H1 (cell line): ENCODE data around the gene AMPH. TPM values are rescaled to one million over a fixed set of nuclear protein-coding genes. Genes with fewer than 3 reads are reported as not detected.

ENCODE experiments used
- CTCF ChIA-PET: fragments of 300-600 bp; sonication (Branson Sonifier 250); formaldehyde crosslinking; loops from one replicate; lab custom pipeline; 2021; ENCODE audit not compliant: partially characterized antibody; lab: Charles Lee
- POLR2A ChIA-PET: fragments of 300-600 bp; sonication (Branson Sonifier 250); formaldehyde crosslinking; loops from one replicate; lab custom pipeline; 2021; ENCODE audit warnings: inconsistent platforms; ENCODE audit not compliant: partially characterized antibody; lab: Charles Lee
- DNase-seq, 2 experiments: peaks; one replicate each; pipeline versions ENCODE4 v3.0.0 to v3.0.0-alpha.2; 2010 to 2022; ENCODE audit warnings: low spot score in 2 of 2, low read depth in 1 of 2, mixed read lengths in 1 of 2
- FAIRE-seq: peaks from 2 replicates; lab custom pipeline; 2011; peaks lifted over from hg19 to GRCh38; lab: Jason Lieb, UNC
- H2AFZ ChIP-seq: 2 replicates; pipeline ENCODE4 v1.8.1; 2012; ENCODE audit warnings: low read length, inconsistent platforms
- H2AK5ac ChIP-seq: 2 replicates; pipeline ENCODE4 v1.6.1; 2013; ENCODE audit warnings: low read depth, low read length
- H2BK120ac ChIP-seq: replicated peaks from 2 replicates; pipeline ENCODE3; 2013; ENCODE audit warnings: low read depth, low read length, inconsistent platforms
- H2BK12ac ChIP-seq: 2 replicates; pipeline ENCODE4 v1.6.1; 2013; ENCODE audit warnings: low read depth, low read length
- H2BK15ac ChIP-seq: 2 replicates; pipeline ENCODE4 v1.6.1; 2013; ENCODE audit warnings: low read length
- H2BK20ac ChIP-seq: 2 replicates; pipeline ENCODE4 v1.6.1; 2013; ENCODE audit warnings: low read length
- H2BK5ac ChIP-seq: 2 replicates; pipeline ENCODE4 v1.6.1; 2013; ENCODE audit warnings: low read depth, low read length
- H3K14ac ChIP-seq: 2 replicates; pipeline ENCODE4 v1.6.1; 2013; ENCODE audit warnings: inconsistent platforms; ENCODE audit not compliant: insufficient read length
- H3K18ac ChIP-seq: 2 replicates; pipeline ENCODE4 v1.6.1; 2013; ENCODE audit warnings: low read length; ENCODE audit errors: extremely low read depth
- H3K23ac ChIP-seq: 2 replicates; pipeline ENCODE4 v1.6.1; 2013; ENCODE audit warnings: inconsistent platforms; ENCODE audit not compliant: insufficient read length
- H3K23me2 ChIP-seq: 2 replicates; pipeline ENCODE4 v1.6.1; 2013; ENCODE audit warnings: low read depth, low read length
- H3K27ac ChIP-seq: 2 replicates; pipeline ENCODE4 v1.6.1; 2011; ENCODE audit warnings: low read depth, low read length, inconsistent platforms
- H3K27me3 ChIP-seq, 4 experiments: replicated peaks in 1 of 4; 1 replicate in 1 of 4; 2 replicates in 3 of 4; pipeline versions ENCODE4 v1.6.1 to v1.8.1; 2011 to 2013; ENCODE audit warnings: low read length in 3 of 4, mild to moderate bottlenecking in 3 of 4, inconsistent platforms in 2 of 4, mixed read lengths in 2 of 4, moderate library complexity in 1 of 4; ENCODE audit not compliant: control insufficient read depth in 3 of 4, insufficient read depth in 3 of 4; ENCODE audit errors: extremely low read depth in 1 of 4
- H3K36me3 ChIP-seq, 4 experiments: 2 replicates each; pipeline versions ENCODE4 v1.6.1 to v1.8.1; 2011 to 2013; ENCODE audit warnings: mild to moderate bottlenecking in 4 of 4, low read length in 3 of 4, moderate library complexity in 2 of 4, control low read depth in 1 of 4, inconsistent platforms in 1 of 4; ENCODE audit not compliant: insufficient read depth in 4 of 4, control insufficient read depth in 2 of 4
- H3K4ac ChIP-seq: replicated peaks from 2 replicates; pipeline ENCODE3; 2013; ENCODE audit warnings: low read length, low read depth, mixed read lengths, inconsistent platforms; ENCODE audit not compliant: insufficient read length
- H3K4me1 ChIP-seq, 4 experiments: replicated peaks in 1 of 4; 1 replicate in 1 of 4; 2 replicates in 3 of 4; pipeline versions ENCODE4 v1.6.1 to v1.8.1; 2011 to 2013; ENCODE audit warnings: low read length in 3 of 4, inconsistent platforms in 2 of 4, mixed read lengths in 1 of 4; ENCODE audit not compliant: insufficient read depth in 4 of 4, control insufficient read depth in 3 of 4
- H3K4me2 ChIP-seq, 2 experiments: 2 replicates each; pipeline versions ENCODE4 v1.6.1 to v1.8.1; 2011 to 2013; ENCODE audit warnings: low read depth in 2 of 2, low read length in 2 of 2, control low read depth in 1 of 2, inconsistent platforms in 1 of 2, mild to moderate bottlenecking in 1 of 2; ENCODE audit not compliant: insufficient read depth in 1 of 2
- H3K4me3 ChIP-seq, 4 experiments: fragments of 200-600, 300-600 bp in 1 of 4; sonication (generic), shearing (Covaris generic), sonication (Bioruptor Twin) in 1 of 4; 2 replicates each; pipeline versions ENCODE4 v1.5.1 to v1.8.1; 2011 to 2016; ENCODE audit warnings: low read length in 4 of 4, low read depth in 3 of 4, control low read depth in 2 of 4, inconsistent platforms in 2 of 4, mild to moderate bottlenecking in 2 of 4, mixed read lengths in 1 of 4, moderate library complexity in 1 of 4; ENCODE audit not compliant: insufficient read depth in 2 of 4; ENCODE audit errors: extremely low read depth in 1 of 4
- H3K56ac ChIP-seq: replicated peaks from 2 replicates; pipeline ENCODE3; 2013; ENCODE audit warnings: low read depth, mild to moderate bottlenecking, mixed read lengths, low read length, inconsistent platforms; ENCODE audit not compliant: insufficient read length
- H3K79me1 ChIP-seq: 2 replicates; pipeline ENCODE4 v1.6.1; 2013; ENCODE audit warnings: low read depth, low read length, control low read depth
- H3K79me2 ChIP-seq, 2 experiments: 2 replicates each; pipeline versions ENCODE4 v1.6.1 to v1.8.1; 2012 to 2013; ENCODE audit warnings: low read length in 2 of 2, mild to moderate bottlenecking in 2 of 2, inconsistent platforms in 1 of 2; ENCODE audit not compliant: insufficient read depth in 2 of 2, control insufficient read depth in 1 of 2
- H3K9ac ChIP-seq, 4 experiments: replicated peaks in 1 of 4; 1 replicate in 1 of 4; 2 replicates in 3 of 4; pipeline versions ENCODE4 v1.6.1 to v1.8.1; 2011 to 2013; ENCODE audit warnings: low read depth in 3 of 4, low read length in 3 of 4, control low read depth in 2 of 4, mild to moderate bottlenecking in 2 of 4, moderate library complexity in 2 of 4, inconsistent platforms in 1 of 4; ENCODE audit errors: extremely low read depth in 1 of 4
- H3K9me3 ChIP-seq, 2 experiments: 2 replicates each; pipeline versions ENCODE4 v1.6.1 to v1.8.1; 2012 to 2013; ENCODE audit warnings: mild to moderate bottlenecking in 2 of 2, moderate library complexity in 2 of 2, control low read depth in 1 of 2, inconsistent platforms in 1 of 2, low read depth in 1 of 2, low read length in 1 of 2, mixed read lengths in 1 of 2; ENCODE audit not compliant: insufficient read depth in 2 of 2
- H4K20me1 ChIP-seq, 2 experiments: replicated peaks in 1 of 2; 2 replicates each; pipeline versions ENCODE3 to v1.8.1; 2011 to 2013; ENCODE audit warnings: inconsistent platforms in 2 of 2, low read length in 2 of 2, mild to moderate bottlenecking in 1 of 2; ENCODE audit not compliant: insufficient read depth in 2 of 2, control insufficient read depth in 1 of 2
- H4K5ac ChIP-seq: 2 replicates; pipeline ENCODE4 v1.6.1; 2013; ENCODE audit warnings: low read length, low read depth, mixed read lengths, inconsistent platforms; ENCODE audit not compliant: insufficient read length
- H4K8ac ChIP-seq: 2 replicates; pipeline ENCODE4 v1.8.0; 2013; ENCODE audit warnings: mild to moderate bottlenecking, moderate library complexity, low read length, inconsistent platforms; ENCODE audit not compliant: insufficient read depth; ENCODE audit errors: extremely low read depth
- H4K91ac ChIP-seq: replicated peaks from 2 replicates; pipeline ENCODE3; 2013; ENCODE audit warnings: low read length, mixed read lengths, inconsistent platforms; ENCODE audit not compliant: insufficient read length
- CBX5 ChIP-seq: fragments of 300-800, 300-1000 bp; sonication (generic); IDR thresholded peaks from 2 replicates; pipeline ENCODE4 v1.7.1; 2016; ENCODE audit warnings: antibody characterized with exemption, low read length, low read depth
- CHD2 ChIP-seq: IDR thresholded peaks from 2 replicates; pipeline ENCODE4 v1.6.1; 2012; ENCODE audit warnings: low read length, improper control_type of control experiment
- CREB1 ChIP-seq: IDR thresholded peaks from 2 replicates; pipeline ENCODE4 v1.6.1; 2012; ENCODE audit warnings: inconsistent platforms
- EGR1 ChIP-seq: IDR thresholded peaks from 2 replicates; pipeline ENCODE4 v1.6.1; 2011; ENCODE audit warnings: low read depth, low read length, borderline replicate concordance
- EP300 ChIP-seq, 2 experiments: IDR thresholded peaks; 1 replicate in 1 of 2; 2 replicates in 1 of 2; pipeline ENCODE4 v1.6.1; 2011 to 2012; ENCODE audit warnings: low read depth in 2 of 2, low read length in 2 of 2, mild to moderate bottlenecking in 2 of 2, borderline replicate concordance in 1 of 2, inconsistent platforms in 1 of 2, moderate library complexity in 1 of 2
- KDM5A ChIP-seq: fragments of 200-600 bp; IDR thresholded peaks from 2 replicates; pipeline ENCODE4 v1.7.1; 2012; ENCODE audit warnings: mild to moderate bottlenecking, low read length, inconsistent platforms, mixed read lengths
- POLR2A ChIP-seq, 2 experiments: IDR thresholded peaks; 1 replicate in 1 of 2; 2 replicates in 1 of 2; pipeline ENCODE4 v1.6.1; 2011; ENCODE audit warnings: low read depth in 2 of 2, low read length in 2 of 2, mild to moderate bottlenecking in 2 of 2; ENCODE audit errors: control extremely low read depth in 1 of 2
- SAP30 ChIP-seq: fragments of 300-600 bp; sonication (generic); IDR thresholded peaks from 2 replicates; pipeline ENCODE4 v1.7.1; 2012; ENCODE audit warnings: low read length, moderate library complexity, mild to moderate bottlenecking, inconsistent platforms; ENCODE audit not compliant: insufficient read depth, insufficient replicate concordance
- SUZ12 ChIP-seq: fragments of 200-600 bp; sonication (generic); IDR thresholded peaks from 2 replicates; pipeline ENCODE4 v1.6.1; 2012; ENCODE audit warnings: mild to moderate bottlenecking, inconsistent platforms, low read length, moderate library complexity, mixed read lengths
- TAF1 ChIP-seq: IDR thresholded peaks from 2 replicates; pipeline ENCODE4 v1.6.1; 2011; ENCODE audit warnings: mild to moderate bottlenecking, low read depth, low read length
- WGBS, 2 experiments: shearing (Covaris generic) in 1 of 2; methylation state at CpG; one replicate each; pipeline versions ENCODE4 v1.1.6 to v1.1.7; 2013 to 2015; ENCODE audit warnings: low lambda C conversion rate in 2 of 2, mixed read lengths in 2 of 2, inconsistent platforms in 1 of 2, low coverage in 1 of 2, missing lambda C conversion rate in 1 of 2; ENCODE audit not compliant: insufficient replicate concordance in 2 of 2, insufficient coverage in 1 of 2, insufficient read length in 1 of 2; ENCODE audit errors: extremely low coverage in 1 of 2, missing lambda C conversion rate in 1 of 2; 5-methylcytosine and 5-hydroxymethylcytosine counted together
- polyA plus RNA-seq, 7 experiments: library from polyadenylated mRNA; depleted of rRNA in 3 of 7; stranded (reverse) in 5 of 7; unstranded in 2 of 7; fragments of >200 nt in 5 of 7; fragments of 200-250 nt in 2 of 7; gene quantifications; 1 replicate in 5 of 7; 2 replicates in 1 of 7; 4 replicates in 1 of 7; pipeline versions ENCODE4 v1.2.1 to v1.2.3, GENCODE V29; 2011 to 2013; ENCODE audit warnings: missing spikeins in 2 of 7, mixed read lengths in 2 of 7
- total RNA-seq: library from RNA; stranded (reverse); fragmentation: NEBNext Ultra II Directional; extraction: Animal tissue kit (Norgen Biotek cat#: 25700); gene quantifications from 2 replicates; pipeline ENCODE4 v1.2.1, GENCODE V29; 2021
- TF ChIP-seq, protein P1 (sequence below): IDR thresholded peaks from 2 replicates; pipeline ENCODE4 v1.6.1; 2011; ENCODE audit warnings: low read length, improper control_type of control experiment

AMPH gene
- total and polyA plus RNA-seq, 2 of the 8 experiments (the other 6 are each of a cell fraction or from before 2014, with no cell fraction given), result 7.3 to 12.2 TPM

DNA sequence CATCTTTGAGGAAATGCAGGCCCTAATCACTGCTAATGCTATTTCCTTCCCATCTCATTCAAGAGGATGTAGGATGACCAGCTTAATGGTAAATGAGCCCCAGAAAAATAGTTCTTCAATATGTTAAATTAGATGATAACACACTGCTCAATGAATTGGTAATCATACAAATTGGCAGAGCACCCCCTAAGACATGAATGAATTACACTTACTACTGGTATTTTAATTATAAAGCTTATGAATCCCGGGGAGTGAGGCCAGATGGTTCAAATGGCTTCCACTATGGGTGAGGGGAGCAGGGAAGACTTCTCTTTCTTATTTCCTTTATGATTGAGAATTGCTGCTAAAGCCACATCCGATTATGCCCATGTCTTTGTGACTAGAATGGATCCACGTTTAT lies 198.5 kb downstream of the AMPH start:
- Histone ChIP-seq H3K79me2 (no peaks in the 10 kb centered on the region), H3K4ac (no peak overlapping the region), H2BK20ac (no peak overlapping the region), H4K20me1 (no peaks in the 10 kb centered on the region), H3K9me3 (no peaks in the 10 kb centered on the region), H4K91ac (no peak overlapping the region), H4K8ac (no peak overlapping the region), H3K4me3 (no peak overlapping the region), H3K14ac (no peak overlapping the region), H2AK5ac (no peak overlapping the region), H2BK12ac (no peak overlapping the region), H2BK5ac (no peak overlapping the region), H3K23me2 (no peaks in the 10 kb centered on the region), H3K27me3 (no peaks in the 10 kb centered on the region), H3K18ac (no peak overlapping the region), H3K9ac (no peak overlapping the region), H2AFZ (no peak overlapping the region), H4K5ac (no peak overlapping the region), H3K56ac (no peak overlapping the region), H2BK15ac (no peak overlapping the region), H3K36me3 (no peaks in the 10 kb centered on the region), H3K4me2 (no peak overlapping the region), H3K4me1 (no peaks in the 10 kb centered on the region), H3K27ac (no peak overlapping the region), H2BK120ac (no peak overlapping the region), H3K79me1 (no peaks in the 10 kb centered on the region), H3K23ac (no peak overlapping the region)
- TF ChIP-seq, protein P1, sequence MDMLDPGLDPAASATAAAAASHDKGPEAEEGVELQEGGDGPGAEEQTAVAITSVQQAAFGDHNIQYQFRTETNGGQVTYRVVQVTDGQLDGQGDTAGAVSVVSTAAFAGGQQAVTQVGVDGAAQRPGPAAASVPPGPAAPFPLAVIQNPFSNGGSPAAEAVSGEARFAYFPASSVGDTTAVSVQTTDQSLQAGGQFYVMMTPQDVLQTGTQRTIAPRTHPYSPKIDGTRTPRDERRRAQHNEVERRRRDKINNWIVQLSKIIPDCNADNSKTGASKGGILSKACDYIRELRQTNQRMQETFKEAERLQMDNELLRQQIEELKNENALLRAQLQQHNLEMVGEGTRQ, result no peak
- no peak for TF ChIP-seq EP300 (IDR thresholded peaks at IDR 0.05; ENCODE audit: borderline replicate concordance in 1 of 2, low read depth in 2 of 2, low read length in 2 of 2)
- TF ChIP-seq KDM5A, result no peak
- no peak for TF ChIP-seq CBX5
- no peak for TF ChIP-seq CREB1
- no peak for TF ChIP-seq POLR2A (IDR thresholded peaks at IDR 0.05; ENCODE audit: control extremely low read depth in 1 of 2, low read depth in 2 of 2, low read length in 2 of 2)
- TF ChIP-seq TAF1, result no peak
- TF ChIP-seq SAP30, result no peak
- TF ChIP-seq SUZ12, result no peak
- TF ChIP-seq CHD2, result no peak
- no peak for TF ChIP-seq EGR1
- WGBS, 2 experiments, result 74% methylated on average over 3 of the region's 3 CpGs; no CpG with 5 or more reads in 1 of the 2 experiments
- ChIA-PET POLR2A (no interaction called here), CTCF (interaction anchor here (0.5 to 8.3 kb wide), 5 partner anchors 10 to 1063 kb away, joined by 3 to 48 read pairs (median 4); no protein-coding TSS in a partner anchor)
- DNase-seq (no peak), FAIRE-seq (no peak)
